Neural crest cell (in vitro differentiated cells): ENCODE measurements around the gene MLST8. TPM values are rescaled to one million over a fixed set of nuclear protein-coding genes. Genes with fewer than 3 reads are reported as not detected.
"Not testable (repeated sequence)": the region's sequence is repeated elsewhere in the genome, so short reads cannot be mapped to it uniquely, and the experiment has no call there.

Source experiments
- DNase-seq: peaks from one replicate; pipeline ENCODE4 v3.0.0; 2021; ENCODE audit warnings: low read depth, mixed read lengths, low spot score
- H3K27ac Mint-ChIP-seq: one replicate; pipeline ENCODE4 v1.8.0; 2021; ENCODE audit warnings: mild to moderate bottlenecking, mixed read lengths; ENCODE audit not compliant: unreplicated experiment
- H3K27me3 Mint-ChIP-seq: 2 replicates; pipeline ENCODE4 v1.8.0; 2021; ENCODE audit warnings: low read depth, mild to moderate bottlenecking, mixed read lengths
- H3K36me3 Mint-ChIP-seq: 2 replicates; pipeline ENCODE4 v1.8.0; 2021; ENCODE audit warnings: low read depth, mild to moderate bottlenecking, mixed read lengths
- H3K4me1 Mint-ChIP-seq: 2 replicates; pipeline ENCODE4 v1.8.0; 2021; ENCODE audit warnings: mixed read lengths
- H3K4me3 Mint-ChIP-seq: one replicate; pipeline ENCODE4 v1.8.0; 2021; ENCODE audit warnings: mild to moderate bottlenecking, mixed read lengths
- H3K9me3 Mint-ChIP-seq: 2 replicates; pipeline ENCODE4 v1.8.0; 2021; ENCODE audit warnings: mixed read lengths
- total RNA-seq: library from RNA; stranded (reverse); gene quantifications from 2 replicates; pipeline ENCODE4 v1.2.1, GENCODE V29; 2021
- TF ChIP-seq, protein P1 (sequence below): fragments of 200-600 bp; sonication (generic); conservative IDR thresholded peaks from 2 replicates; pipeline ENCODE4 v1.5.0; 2021; ENCODE audit warnings: antibody characterized with exemption, mild to moderate bottlenecking

MLST8 gene
- total RNA-seq, 1 donor from 2014 or later: 68.1 TPM

DNA sequence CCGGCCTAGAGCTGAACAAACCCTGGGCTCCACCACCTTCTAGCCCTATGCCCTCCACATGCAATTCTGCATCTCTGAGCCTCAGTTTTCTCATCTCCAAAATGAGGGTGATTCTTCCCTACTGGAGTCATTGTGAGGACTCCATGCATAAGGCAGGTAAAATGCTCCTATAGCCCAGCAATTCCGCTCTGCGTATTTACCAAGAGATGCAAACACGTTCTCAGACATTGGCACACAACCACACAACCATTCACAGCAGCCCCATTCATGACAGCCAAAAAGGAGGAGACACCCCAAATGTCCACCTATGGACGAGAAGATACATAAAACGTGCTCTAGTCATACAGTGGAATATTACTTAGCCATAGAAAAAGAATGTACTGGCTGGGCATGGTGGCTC is 4.9 kb upstream of the MLST8 start:
- TF ChIP-seq, protein P1, sequence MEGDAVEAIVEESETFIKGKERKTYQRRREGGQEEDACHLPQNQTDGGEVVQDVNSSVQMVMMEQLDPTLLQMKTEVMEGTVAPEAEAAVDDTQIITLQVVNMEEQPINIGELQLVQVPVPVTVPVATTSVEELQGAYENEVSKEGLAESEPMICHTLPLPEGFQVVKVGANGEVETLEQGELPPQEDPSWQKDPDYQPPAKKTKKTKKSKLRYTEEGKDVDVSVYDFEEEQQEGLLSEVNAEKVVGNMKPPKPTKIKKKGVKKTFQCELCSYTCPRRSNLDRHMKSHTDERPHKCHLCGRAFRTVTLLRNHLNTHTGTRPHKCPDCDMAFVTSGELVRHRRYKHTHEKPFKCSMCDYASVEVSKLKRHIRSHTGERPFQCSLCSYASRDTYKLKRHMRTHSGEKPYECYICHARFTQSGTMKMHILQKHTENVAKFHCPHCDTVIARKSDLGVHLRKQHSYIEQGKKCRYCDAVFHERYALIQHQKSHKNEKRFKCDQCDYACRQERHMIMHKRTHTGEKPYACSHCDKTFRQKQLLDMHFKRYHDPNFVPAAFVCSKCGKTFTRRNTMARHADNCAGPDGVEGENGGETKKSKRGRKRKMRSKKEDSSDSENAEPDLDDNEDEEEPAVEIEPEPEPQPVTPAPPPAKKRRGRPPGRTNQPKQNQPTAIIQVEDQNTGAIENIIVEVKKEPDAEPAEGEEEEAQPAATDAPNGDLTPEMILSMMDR: no peak
- DNase-seq: no peak
- peaks cover 10% of the 10 kb centered on the region for H3K4me1 Mint-ChIP-seq
- no peaks in the 10 kb centered on the region for H3K36me3 Mint-ChIP-seq
- no peaks in the 10 kb centered on the region for H3K9me3 Mint-ChIP-seq
- peaks cover 30% of the 10 kb centered on the region for H3K27me3 Mint-ChIP-seq
- peak overlapping the region; percentile 27 for H3K4me3 Mint-ChIP-seq
- no peak overlapping the region for H3K27ac Mint-ChIP-seq

DNA sequence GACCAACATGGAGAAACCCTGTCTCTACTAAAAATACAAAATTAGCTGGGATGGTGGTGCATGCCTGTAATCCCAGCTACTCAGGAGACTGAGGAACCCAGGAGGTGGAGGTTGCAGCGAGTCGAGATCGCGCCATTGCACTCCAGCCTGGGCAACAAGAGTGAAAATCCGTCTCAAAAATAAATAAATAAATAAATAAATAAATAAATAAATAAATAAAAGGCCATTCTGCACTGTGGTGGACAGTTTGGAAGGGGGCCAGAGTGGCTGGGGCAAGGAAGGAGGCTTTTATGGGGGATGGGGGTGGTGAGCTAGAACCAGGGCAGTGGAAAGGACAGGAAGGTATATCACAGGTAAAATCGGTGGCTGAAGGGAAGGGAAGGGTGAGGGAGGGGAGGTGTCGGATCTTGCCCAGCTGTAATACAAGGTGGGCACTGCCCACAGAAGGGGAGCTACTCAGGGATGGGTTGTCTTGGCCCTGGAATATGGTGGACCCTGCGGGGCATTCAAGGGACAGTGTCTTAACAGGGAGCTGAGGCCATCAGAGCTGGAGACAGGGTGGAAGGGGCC is 2.0 kb upstream of the MLST8 start:
- Mint-ChIP-seq H3K4me3 (peak overlapping the region; percentile 83), H3K27me3 (peaks cover 22% of the 10 kb centered on the region), H3K4me1 (peaks cover 23% of the 10 kb centered on the region)
- H3K36me3 Mint-ChIP-seq, H3K9me3 Mint-ChIP-seq, DNase-seq, H3K27ac Mint-ChIP-seq: not testable (repeated sequence)

DNA sequence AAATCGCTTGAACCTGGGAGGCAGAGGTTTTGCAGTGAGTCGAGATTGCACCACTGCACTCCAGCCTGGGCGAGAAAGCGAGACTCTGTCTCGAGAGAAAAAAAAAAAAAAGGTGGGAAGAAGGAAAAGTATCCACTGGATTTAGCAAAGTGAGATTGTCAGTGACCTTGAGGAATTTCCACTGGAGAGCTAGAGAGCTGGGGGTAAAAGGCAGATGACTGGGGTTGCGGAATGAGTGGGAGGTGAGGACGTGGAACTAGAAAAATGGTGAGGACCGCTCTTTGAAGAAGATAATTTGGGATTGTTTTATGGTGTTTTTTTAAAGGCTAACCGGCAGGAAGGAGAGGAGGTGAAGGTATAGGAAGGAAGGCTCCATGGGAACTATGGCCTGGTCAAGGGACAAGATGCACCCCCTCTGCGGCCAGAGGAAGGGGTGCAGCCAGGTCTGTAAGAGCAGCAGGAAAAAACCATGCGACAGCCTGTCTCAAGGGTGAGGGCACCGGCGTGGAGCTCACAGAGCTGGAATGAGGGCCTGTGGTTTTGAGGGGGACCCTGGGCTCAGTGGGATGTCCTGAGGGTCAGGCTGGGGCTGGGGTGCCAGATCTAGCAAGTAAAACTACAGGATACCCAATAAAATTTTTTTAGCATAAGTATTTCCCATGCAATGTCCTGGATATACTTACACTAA is 694 bp upstream of the MLST8 start:
- Mint-ChIP-seq H3K4me3 (peak overlapping the region; percentile 83), H3K27me3 (peaks cover 15% of the 10 kb centered on the region), H3K36me3 (peaks cover 5% of the 10 kb centered on the region), H3K4me1 (peaks cover 23% of the 10 kb centered on the region), H3K27ac (no peak overlapping the region), H3K9me3 (no peaks in the 10 kb centered on the region)
- DNase-seq: no peak
- TF ChIP-seq, protein P1: no peak

DNA sequence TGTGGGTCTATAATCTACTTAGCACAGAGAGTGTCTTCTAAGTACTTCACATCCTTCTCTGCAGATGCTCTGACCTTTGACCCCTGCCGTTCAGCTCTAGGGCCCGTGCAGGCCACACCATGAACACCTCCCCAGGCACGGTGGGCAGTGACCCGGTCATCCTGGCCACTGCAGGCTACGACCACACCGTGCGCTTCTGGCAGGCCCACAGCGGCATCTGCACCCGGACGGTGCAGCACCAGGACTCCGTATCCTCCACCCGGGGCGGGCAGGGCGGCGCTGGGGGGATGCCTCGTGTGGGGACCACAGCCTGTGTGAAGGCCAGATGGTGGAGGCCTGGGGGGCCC is 686 bp downstream of the MLST8 start:
- peaks cover 5% of the 10 kb centered on the region for H3K27me3 Mint-ChIP-seq
- peak; percentile 38 for DNase-seq
- TF ChIP-seq, protein P1: no peak
- H3K27ac Mint-ChIP-seq: no peak overlapping the region
- H3K36me3 Mint-ChIP-seq: peaks cover 5% of the 10 kb centered on the region
- H3K4me1 Mint-ChIP-seq: peaks cover 23% of the 10 kb centered on the region
- H3K4me3 Mint-ChIP-seq: peak overlapping the region; percentile 86
- no peaks in the 10 kb centered on the region for H3K9me3 Mint-ChIP-seq

DNA sequence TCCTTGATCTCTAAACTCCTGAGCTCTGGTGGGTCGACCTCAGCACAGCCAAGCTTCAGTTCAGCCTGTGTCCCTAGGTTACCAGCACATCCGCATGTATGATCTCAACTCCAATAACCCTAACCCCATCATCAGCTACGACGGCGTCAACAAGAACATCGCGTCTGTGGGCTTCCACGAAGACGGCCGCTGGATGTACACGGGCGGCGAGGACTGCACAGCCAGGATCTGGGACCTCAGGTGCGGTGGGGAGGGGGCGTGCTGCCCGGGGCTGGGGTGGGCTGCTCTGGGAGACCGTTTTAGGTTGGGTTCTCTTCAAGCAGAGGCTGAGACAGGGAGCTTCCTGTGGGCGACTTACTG is 1.1 kb downstream of the MLST8 start:
- no peak for DNase-seq
- TF ChIP-seq, protein P1: no peak
- Mint-ChIP-seq H3K4me1 (peaks cover 23% of the 10 kb centered on the region), H3K4me3 (peak overlapping the region; percentile 86), H3K27ac (no peak overlapping the region), H3K27me3 (peaks cover 5% of the 10 kb centered on the region), H3K36me3 (peaks cover 5% of the 10 kb centered on the region), H3K9me3 (no peaks in the 10 kb centered on the region)

DNA sequence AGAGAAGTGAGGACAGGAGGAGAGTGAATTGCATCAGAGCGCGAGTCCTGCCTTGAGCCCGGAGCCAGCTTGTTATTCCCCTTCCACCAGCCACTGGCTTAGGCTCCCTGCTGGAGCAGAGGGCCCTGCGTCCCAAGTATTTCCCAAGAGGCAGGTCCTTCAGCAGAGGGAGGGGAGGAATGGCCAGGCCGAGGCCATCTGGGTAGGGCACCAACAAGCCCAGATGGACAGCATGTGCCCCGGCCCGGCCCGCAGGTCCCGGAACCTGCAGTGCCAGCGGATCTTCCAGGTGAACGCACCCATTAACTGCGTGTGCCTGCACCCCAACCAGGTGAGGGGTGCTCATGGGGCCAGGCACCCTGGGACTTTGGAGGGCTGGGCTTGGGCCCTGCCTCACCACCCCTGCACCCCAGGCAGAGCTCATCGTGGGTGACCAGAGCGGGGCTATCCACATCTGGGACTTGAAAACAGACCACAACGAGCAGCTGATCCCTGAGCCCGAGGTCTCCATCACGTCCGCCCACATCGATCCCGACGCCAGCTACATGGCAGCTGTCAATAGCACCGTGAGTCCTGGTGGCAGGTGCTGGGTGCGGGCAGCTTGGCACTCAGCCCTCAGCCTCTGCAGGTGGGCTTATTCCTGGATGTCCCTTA is 1.7 kb downstream of the MLST8 start:
- H3K27ac Mint-ChIP-seq: no peak overlapping the region
- H3K27me3 Mint-ChIP-seq: peaks cover 5% of the 10 kb centered on the region
- H3K36me3 Mint-ChIP-seq: peaks cover 5% of the 10 kb centered on the region
- H3K9me3 Mint-ChIP-seq: no peaks in the 10 kb centered on the region
- no peak for DNase-seq
- H3K4me1 Mint-ChIP-seq: peaks cover 28% of the 10 kb centered on the region
- TF ChIP-seq, protein P1: no peak
- H3K4me3 Mint-ChIP-seq: peak overlapping the region; percentile 87
